Measurements from ENCODE around the gene SPDEF.

SPDEF gene

DNA sequence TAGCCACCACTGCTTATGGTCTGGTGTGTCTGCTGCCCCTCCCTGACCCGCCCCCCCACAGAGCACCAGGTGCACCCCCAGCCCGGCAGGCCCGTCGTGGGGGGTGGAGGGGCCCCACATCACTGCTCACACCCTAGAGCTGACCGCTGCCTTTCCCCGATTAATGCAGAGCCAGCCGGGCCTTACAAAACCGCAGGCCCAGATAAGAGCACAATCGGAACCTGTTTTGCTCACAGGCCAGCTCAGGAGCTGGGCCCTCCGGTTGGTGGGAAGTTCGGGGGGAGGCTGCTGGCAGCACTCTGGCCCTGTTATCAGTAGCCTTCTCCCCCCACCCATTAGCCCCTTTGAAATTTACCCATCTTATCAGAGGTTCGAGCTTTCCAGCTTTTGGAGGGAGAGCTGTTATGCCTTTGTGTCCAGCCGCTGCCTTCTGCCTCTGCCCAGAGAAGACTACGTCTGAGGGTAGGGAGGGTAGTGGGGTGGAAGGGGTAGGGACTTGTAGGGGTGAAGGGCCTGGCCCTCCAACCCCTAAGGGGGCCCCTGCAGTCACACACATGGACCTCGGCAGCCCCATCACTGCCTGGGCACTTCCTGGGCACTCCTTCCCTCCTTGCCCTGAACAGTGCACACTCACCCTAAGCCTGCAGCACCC, 6.9 kb upstream of the SPDEF start:
- TF ChIP-seq EP300 (IDR thresholded peaks at IDR 0.05; ENCODE audit: borderline replicate concordance): no peak
- no peak for TF ChIP-seq ZBTB7A (IDR thresholded peaks at IDR 0.05; ENCODE audit: low read depth)
- TF ChIP-seq TEAD4 (IDR thresholded peaks at IDR 0.05): no peak
- TF ChIP-seq CREB1 (IDR thresholded peaks at IDR 0.05; ENCODE audit: low read depth): no peak
- no peak for TF ChIP-seq FOXM1 (IDR thresholded peaks at IDR 0.05; ENCODE audit: borderline replicate concordance, low read depth)
- no peak for TF ChIP-seq EGR1 (IDR thresholded peaks at IDR 0.05)
- TF ChIP-seq, protein P1, sequence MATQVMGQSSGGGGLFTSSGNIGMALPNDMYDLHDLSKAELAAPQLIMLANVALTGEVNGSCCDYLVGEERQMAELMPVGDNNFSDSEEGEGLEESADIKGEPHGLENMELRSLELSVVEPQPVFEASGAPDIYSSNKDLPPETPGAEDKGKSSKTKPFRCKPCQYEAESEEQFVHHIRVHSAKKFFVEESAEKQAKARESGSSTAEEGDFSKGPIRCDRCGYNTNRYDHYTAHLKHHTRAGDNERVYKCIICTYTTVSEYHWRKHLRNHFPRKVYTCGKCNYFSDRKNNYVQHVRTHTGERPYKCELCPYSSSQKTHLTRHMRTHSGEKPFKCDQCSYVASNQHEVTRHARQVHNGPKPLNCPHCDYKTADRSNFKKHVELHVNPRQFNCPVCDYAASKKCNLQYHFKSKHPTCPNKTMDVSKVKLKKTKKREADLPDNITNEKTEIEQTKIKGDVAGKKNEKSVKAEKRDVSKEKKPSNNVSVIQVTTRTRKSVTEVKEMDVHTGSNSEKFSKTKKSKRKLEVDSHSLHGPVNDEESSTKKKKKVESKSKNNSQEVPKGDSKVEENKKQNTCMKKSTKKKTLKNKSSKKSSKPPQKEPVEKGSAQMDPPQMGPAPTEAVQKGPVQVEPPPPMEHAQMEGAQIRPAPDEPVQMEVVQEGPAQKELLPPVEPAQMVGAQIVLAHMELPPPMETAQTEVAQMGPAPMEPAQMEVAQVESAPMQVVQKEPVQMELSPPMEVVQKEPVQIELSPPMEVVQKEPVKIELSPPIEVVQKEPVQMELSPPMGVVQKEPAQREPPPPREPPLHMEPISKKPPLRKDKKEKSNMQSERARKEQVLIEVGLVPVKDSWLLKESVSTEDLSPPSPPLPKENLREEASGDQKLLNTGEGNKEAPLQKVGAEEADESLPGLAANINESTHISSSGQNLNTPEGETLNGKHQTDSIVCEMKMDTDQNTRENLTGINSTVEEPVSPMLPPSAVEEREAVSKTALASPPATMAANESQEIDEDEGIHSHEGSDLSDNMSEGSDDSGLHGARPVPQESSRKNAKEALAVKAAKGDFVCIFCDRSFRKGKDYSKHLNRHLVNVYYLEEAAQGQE (IDR thresholded peaks at IDR 0.05; ENCODE audit: low read depth): no peak
- TF ChIP-seq TAF1 (IDR thresholded peaks at IDR 0.05; ENCODE audit: low read depth): no peak
- TF ChIP-seq, protein P2, sequence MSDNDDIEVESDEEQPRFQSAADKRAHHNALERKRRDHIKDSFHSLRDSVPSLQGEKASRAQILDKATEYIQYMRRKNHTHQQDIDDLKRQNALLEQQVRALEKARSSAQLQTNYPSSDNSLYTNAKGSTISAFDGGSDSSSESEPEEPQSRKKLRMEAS (IDR thresholded peaks at IDR 0.05): no peak
- no peak for TF ChIP-seq CEBPB (IDR thresholded peaks at IDR 0.05)
- no peak for TF ChIP-seq TCF12 (IDR thresholded peaks at IDR 0.05; ENCODE audit: low read depth)
- no peak for TF ChIP-seq YY1 (IDR thresholded peaks at IDR 0.05; ENCODE audit: low read depth)
- TF ChIP-seq NFIC (IDR thresholded peaks at IDR 0.05): no peak
- no peak for TF ChIP-seq RAD21 (IDR thresholded peaks at IDR 0.05; ENCODE audit: low read depth)
- TF ChIP-seq, protein P3, sequence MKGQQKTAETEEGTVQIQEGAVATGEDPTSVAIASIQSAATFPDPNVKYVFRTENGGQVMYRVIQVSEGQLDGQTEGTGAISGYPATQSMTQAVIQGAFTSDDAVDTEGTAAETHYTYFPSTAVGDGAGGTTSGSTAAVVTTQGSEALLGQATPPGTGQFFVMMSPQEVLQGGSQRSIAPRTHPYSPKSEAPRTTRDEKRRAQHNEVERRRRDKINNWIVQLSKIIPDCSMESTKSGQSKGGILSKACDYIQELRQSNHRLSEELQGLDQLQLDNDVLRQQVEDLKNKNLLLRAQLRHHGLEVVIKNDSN (IDR thresholded peaks at IDR 0.05): no peak

DNA sequence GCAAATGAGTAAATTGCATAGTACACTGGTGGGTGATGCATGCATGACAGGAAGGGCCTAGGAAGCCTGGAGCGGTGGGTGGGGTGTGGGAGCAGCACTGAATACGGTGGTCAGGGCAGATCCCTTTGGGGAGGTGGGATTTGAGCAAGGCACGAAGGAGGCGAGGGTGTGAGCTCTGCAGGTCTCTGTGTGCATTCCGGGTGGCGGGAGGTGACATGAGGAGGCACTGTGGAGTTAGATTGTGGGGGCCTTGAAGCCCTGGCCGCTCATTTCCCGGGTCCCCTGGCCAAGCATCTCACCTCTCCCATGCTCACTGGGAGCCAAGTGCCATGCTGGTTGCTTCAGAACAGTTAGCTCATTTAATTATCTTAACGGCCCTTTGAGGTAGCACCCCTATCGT, 6.2 kb upstream of the SPDEF start:
- TF ChIP-seq FOXM1 (IDR thresholded peaks at IDR 0.05; ENCODE audit: borderline replicate concordance, low read depth) (no peak), NFIC (IDR thresholded peaks at IDR 0.05) (no peak), CEBPB (IDR thresholded peaks at IDR 0.05) (no peak), EP300 (IDR thresholded peaks at IDR 0.05; ENCODE audit: borderline replicate concordance) (no peak), RAD21 (IDR thresholded peaks at IDR 0.05; ENCODE audit: low read depth) (no peak), CREB1 (IDR thresholded peaks at IDR 0.05; ENCODE audit: low read depth) (no peak), TAF1 (IDR thresholded peaks at IDR 0.05; ENCODE audit: low read depth) (no peak), TEAD4 (IDR thresholded peaks at IDR 0.05) (no peak), EGR1 (IDR thresholded peaks at IDR 0.05) (no peak), ZBTB7A (IDR thresholded peaks at IDR 0.05; ENCODE audit: low read depth) (no peak), TCF12 (IDR thresholded peaks at IDR 0.05; ENCODE audit: low read depth) (no peak), YY1 (IDR thresholded peaks at IDR 0.05; ENCODE audit: low read depth) (no peak)
- TF ChIP-seq, protein P2 (IDR thresholded peaks at IDR 0.05): no peak
- TF ChIP-seq, protein P3 (IDR thresholded peaks at IDR 0.05): no peak
- TF ChIP-seq, protein P1 (IDR thresholded peaks at IDR 0.05; ENCODE audit: low read depth): no peak

DNA sequence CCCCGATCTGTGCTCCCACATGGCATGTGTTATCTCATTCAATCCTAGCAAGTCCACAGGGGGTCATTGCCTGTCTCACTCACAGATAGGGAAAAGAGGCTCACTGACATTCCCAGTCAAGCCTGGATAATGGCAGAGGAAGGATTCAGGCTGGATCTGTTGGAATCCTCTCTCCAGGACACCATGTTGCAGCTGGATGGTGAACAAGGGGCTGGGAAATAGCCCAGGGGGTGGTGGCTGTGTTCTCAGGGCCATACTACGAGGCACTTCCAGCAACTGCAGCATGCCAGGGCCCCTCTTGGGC, 5.0 kb upstream of the SPDEF start:
- TF ChIP-seq, protein P2 (IDR thresholded peaks at IDR 0.05): no peak
- TF ChIP-seq TCF12 (IDR thresholded peaks at IDR 0.05; ENCODE audit: low read depth) (no peak), YY1 (IDR thresholded peaks at IDR 0.05; ENCODE audit: low read depth) (no peak), NFIC (IDR thresholded peaks at IDR 0.05) (no peak), TEAD4 (IDR thresholded peaks at IDR 0.05) (no peak), CEBPB (IDR thresholded peaks at IDR 0.05) (no peak), EGR1 (IDR thresholded peaks at IDR 0.05) (no peak), FOXM1 (IDR thresholded peaks at IDR 0.05; ENCODE audit: borderline replicate concordance, low read depth) (no peak), TAF1 (IDR thresholded peaks at IDR 0.05; ENCODE audit: low read depth) (no peak), EP300 (IDR thresholded peaks at IDR 0.05; ENCODE audit: borderline replicate concordance) (no peak), RAD21 (IDR thresholded peaks at IDR 0.05; ENCODE audit: low read depth) (no peak), CREB1 (IDR thresholded peaks at IDR 0.05; ENCODE audit: low read depth) (no peak), ZBTB7A (IDR thresholded peaks at IDR 0.05; ENCODE audit: low read depth) (no peak)
- TF ChIP-seq, protein P1 (IDR thresholded peaks at IDR 0.05; ENCODE audit: low read depth): no peak
- TF ChIP-seq, protein P3 (IDR thresholded peaks at IDR 0.05): no peak
